WTC11 (cell line): ENCODE measurements around the gene DMD. TPM values are rescaled to one million over a fixed set of nuclear protein-coding genes. Genes with fewer than 3 reads are reported as not detected.

ENCODE experiments used
- ATAC-seq: fragments of 200-7000 bp; cut with Tn5 transposase; 2 replicates; pipeline ENCODE4 v1.10.0; 2021; ENCODE audit warnings: mild to moderate bottlenecking, moderate library complexity
- CTCF ChIA-PET: fragments of 300-600 bp; sonication (Branson Sonifier 250); formaldehyde crosslinking; loops from one replicate; lab custom pipeline; 2021; ENCODE audit warnings: antibody characterized with exemption; lab: Charles Lee
- POLR2A ChIA-PET: fragments of 350-600 bp; sonication (Branson Sonifier 250); formaldehyde crosslinking; loops from one replicate; lab custom pipeline; 2021; ENCODE audit warnings: antibody characterized with exemption; lab: Charles Lee
- DNase-seq: peaks from one replicate; pipeline ENCODE4 v3.0.0; 2021; ENCODE audit warnings: low spot score
- H3K27ac Mint-ChIP-seq: 2 replicates; pipeline ENCODE4 v1.8.0; 2021; ENCODE audit warnings: mixed read lengths
- H3K27me3 Mint-ChIP-seq: 2 replicates; pipeline ENCODE4 v1.8.0; 2021; ENCODE audit warnings: low read depth, mild to moderate bottlenecking, moderate library complexity, mixed read lengths
- H3K36me3 Mint-ChIP-seq: 2 replicates; pipeline ENCODE4 v1.8.0; 2021; ENCODE audit warnings: mixed read lengths
- H3K4me1 Mint-ChIP-seq: 2 replicates; pipeline ENCODE4 v1.8.0; 2022; ENCODE audit warnings: mixed read lengths
- H3K4me3 Mint-ChIP-seq: 2 replicates; pipeline ENCODE4 v1.8.0; 2021; ENCODE audit warnings: mild to moderate bottlenecking, moderate library complexity, mixed read lengths
- H3K9me3 Mint-ChIP-seq: 2 replicates; pipeline ENCODE4 v1.8.0; 2021; ENCODE audit warnings: mixed read lengths
- ATF2 ChIP-seq: sonication (generic); formaldehyde crosslinking; IDR thresholded peaks from 2 replicates; pipeline ENCODE4 v1.8.1; 2022; ENCODE audit warnings: low read depth, missing genetic modification reagents, borderline replicate concordance
- ATF6 ChIP-seq: sonication (generic); formaldehyde crosslinking; IDR thresholded peaks from 2 replicates; pipeline ENCODE4 v1.8.1; 2023; ENCODE audit warnings: mild to moderate bottlenecking, missing genetic modification reagents
- CREB1 ChIP-seq: sonication (generic); formaldehyde crosslinking; IDR thresholded peaks from 2 replicates; pipeline ENCODE4 v1.8.0; 2023; ENCODE audit warnings: mild to moderate bottlenecking, missing genetic modification reagents
- E2F1 ChIP-seq: sonication (generic); formaldehyde crosslinking; IDR thresholded peaks from 2 replicates; pipeline ENCODE4 v1.8.0; 2022; ENCODE audit warnings: mild to moderate bottlenecking, missing genetic modification reagents
- E2F5 ChIP-seq: sonication (generic); formaldehyde crosslinking; IDR thresholded peaks from 2 replicates; pipeline ENCODE4 v1.8.1; 2022; ENCODE audit warnings: mild to moderate bottlenecking, moderate library complexity, missing genetic modification reagents
- ELF4 ChIP-seq: sonication (generic); formaldehyde crosslinking; IDR thresholded peaks from 2 replicates; pipeline ENCODE4 v1.8.1; 2022; ENCODE audit warnings: low read depth, mild to moderate bottlenecking, moderate library complexity, missing genetic modification reagents
- ERG ChIP-seq: fragments of 250-450 bp; sonication (Bioruptor Pico); IDR thresholded peaks from 2 replicates; pipeline ENCODE4 v1.8.0; 2021; ENCODE audit warnings: mild to moderate bottlenecking
- ESRRA ChIP-seq: sonication (generic); formaldehyde crosslinking; IDR thresholded peaks from 2 replicates; pipeline ENCODE4 v1.8.1; 2022; ENCODE audit warnings: mild to moderate bottlenecking, missing genetic modification reagents, borderline replicate concordance
- ETV6 ChIP-seq: sonication (generic); formaldehyde crosslinking; IDR thresholded peaks from 2 replicates; pipeline ENCODE4 v1.8.1; 2022; ENCODE audit warnings: mild to moderate bottlenecking, missing genetic modification reagents
- GABPB1 ChIP-seq: sonication (generic); formaldehyde crosslinking; IDR thresholded peaks from 2 replicates; pipeline ENCODE4 v1.8.1; 2023; ENCODE audit warnings: mild to moderate bottlenecking, missing genetic modification reagents
- GRHL2 ChIP-seq: fragments of 250-450 bp; sonication (Bioruptor Pico); IDR thresholded peaks from 2 replicates; pipeline ENCODE4 v1.8.0; 2022; ENCODE audit warnings: mild to moderate bottlenecking, moderate library complexity; ENCODE audit not compliant: insufficient replicate concordance, severe bottlenecking
- HMGXB4 ChIP-seq: sonication (generic); formaldehyde crosslinking; IDR thresholded peaks from 2 replicates; pipeline ENCODE4 v1.8.1; 2023; ENCODE audit warnings: mild to moderate bottlenecking, moderate library complexity, missing genetic modification reagents
- IRF2 ChIP-seq: sonication (generic); formaldehyde crosslinking; IDR thresholded peaks from 2 replicates; pipeline ENCODE4 v1.8.0; 2022; ENCODE audit warnings: low read depth, missing genetic modification reagents, borderline replicate concordance
- KAT7 ChIP-seq: sonication (generic); formaldehyde crosslinking; IDR thresholded peaks from 2 replicates; pipeline ENCODE4 v1.8.1; 2023; ENCODE audit warnings: missing genetic modification reagents, mild to moderate bottlenecking, borderline replicate concordance
- MAX ChIP-seq: sonication (generic); formaldehyde crosslinking; IDR thresholded peaks from 2 replicates; pipeline ENCODE4 v1.8.0; 2022; ENCODE audit warnings: mild to moderate bottlenecking, missing genetic modification reagents
- MYBL2 ChIP-seq: sonication (generic); formaldehyde crosslinking; IDR thresholded peaks from 2 replicates; pipeline ENCODE4 v1.8.1; 2023; ENCODE audit warnings: mild to moderate bottlenecking, moderate library complexity, missing genetic modification reagents
- NFE2L1 ChIP-seq: sonication (generic); formaldehyde crosslinking; IDR thresholded peaks from 2 replicates; pipeline ENCODE4 v1.8.1; 2023; ENCODE audit warnings: missing genetic modification reagents
- NFYB ChIP-seq: sonication (generic); formaldehyde crosslinking; conservative IDR thresholded peaks from 2 replicates; pipeline ENCODE4 v1.8.0; 2022; ENCODE audit warnings: low read depth, missing genetic modification reagents
- OVOL2 ChIP-seq: fragments of 250-450 bp; sonication (Bioruptor Pico); IDR thresholded peaks from 2 replicates; pipeline ENCODE4 v1.9.0; 2021; ENCODE audit warnings: mild to moderate bottlenecking, borderline replicate concordance
- SMAD3 ChIP-seq: sonication (generic); formaldehyde crosslinking; IDR thresholded peaks from 2 replicates; pipeline ENCODE4 v1.8.0; 2022; ENCODE audit warnings: missing genetic modification reagents, mild to moderate bottlenecking, borderline replicate concordance
- SOX15 ChIP-seq: fragments of 250-450 bp; sonication (Bioruptor Pico); IDR thresholded peaks from 2 replicates; pipeline ENCODE4 v1.9.0; 2021; ENCODE audit warnings: mild to moderate bottlenecking
- SP1 ChIP-seq: sonication (generic); formaldehyde crosslinking; conservative IDR thresholded peaks from 2 replicates; pipeline ENCODE4 v1.8.1; 2022; ENCODE audit warnings: missing genetic modification reagents
- TEAD1 ChIP-seq: sonication (generic); formaldehyde crosslinking; IDR thresholded peaks from 2 replicates; pipeline ENCODE4 v1.8.0; 2022; ENCODE audit warnings: mild to moderate bottlenecking, missing genetic modification reagents
- TP53 ChIP-seq: sonication (generic); formaldehyde crosslinking; IDR thresholded peaks from 2 replicates; pipeline ENCODE4 v1.8.1; 2023; ENCODE audit warnings: mild to moderate bottlenecking, missing genetic modification reagents
- ZBTB21 ChIP-seq: sonication (generic); formaldehyde crosslinking; IDR thresholded peaks from 2 replicates; pipeline ENCODE4 v1.8.1; 2023; ENCODE audit warnings: mild to moderate bottlenecking, missing genetic modification reagents, borderline replicate concordance
- ZMAT4 ChIP-seq: fragments of 250-450 bp; sonication (Bioruptor Pico); IDR thresholded peaks from 2 replicates; pipeline ENCODE4 v1.9.0; 2021; ENCODE audit warnings: mild to moderate bottlenecking
- ZNF423 ChIP-seq: fragments of 250-450 bp; sonication (Bioruptor Pico); IDR thresholded peaks from 2 replicates; pipeline ENCODE4 v2.1.2; 2022; ENCODE audit warnings: mild to moderate bottlenecking, moderate library complexity
- ZNF512 ChIP-seq: sonication (generic); formaldehyde crosslinking; IDR thresholded peaks from 2 replicates; pipeline ENCODE4 v1.8.1; 2022; ENCODE audit warnings: missing genetic modification reagents, borderline replicate concordance
- total RNA-seq: library from RNA; stranded (reverse); gene quantifications from 3 replicates; pipeline ENCODE4 v1.2.3, GENCODE V29; 2021

Gene DMD
- total RNA-seq, 1 experiment from 2014 or later: 9.1 TPM

- Mint-ChIP-seq H3K27ac (no peak overlapping the region), H3K4me1 (peaks cover 5% of the 10 kb centered on the region), H3K36me3 (no peaks in the 10 kb centered on the region), H3K4me3 (no peak overlapping the region), H3K9me3 (no peaks in the 10 kb centered on the region), H3K27me3 (no peaks in the 10 kb centered on the region)
- POLR2A ChIA-PET: no interaction called here
- ATAC-seq: no peak
- DNase-seq: no peak
- no peak for TF ChIP-seq MYBL2 (CRISPR knock-in tag)
- no peak for TF ChIP-seq ATF6 (CRISPR knock-in tag)
- no peak for TF ChIP-seq ETV6 (CRISPR knock-in tag)
- no peak for TF ChIP-seq NFE2L1 (CRISPR knock-in tag)
- TF ChIP-seq KAT7 (CRISPR knock-in tag): no peak
- TF ChIP-seq OVOL2: no peak
- no peak for TF ChIP-seq E2F5 (CRISPR knock-in tag)
- TF ChIP-seq ATF2: no peak
- TF ChIP-seq IRF2 (CRISPR knock-in tag): no peak
- TF ChIP-seq ZNF423 (CRISPR knock-in tag): no peak
- TF ChIP-seq GRHL2 (CRISPR knock-in tag): no peak
- no peak for TF ChIP-seq TP53 (CRISPR knock-in tag)
- TF ChIP-seq SP1 (CRISPR knock-in tag): no peak
- no peak for TF ChIP-seq SMAD3 (CRISPR knock-in tag)
- TF ChIP-seq NFYB (CRISPR knock-in tag): no peak
- TF ChIP-seq E2F1 (CRISPR knock-in tag): no peak
- no peak for TF ChIP-seq ZNF512
- CTCF ChIA-PET: no interaction called here
Observed at GRCh38 chrX:33133320-33133719, 78.0 kb downstream of the DMD start.

- Mint-ChIP-seq H3K9me3 (no peaks in the 10 kb centered on the region), H3K27me3 (no peaks in the 10 kb centered on the region), H3K4me3 (no peak overlapping the region), H3K27ac (no peak overlapping the region), H3K4me1 (peaks cover 8% of the 10 kb centered on the region), H3K36me3 (no peaks in the 10 kb centered on the region)
- CTCF ChIA-PET: no interaction called here
- POLR2A ChIA-PET: no interaction called here
- no peak for ATAC-seq
- no peak for DNase-seq
- TF ChIP-seq ESRRA (CRISPR knock-in tag) (no peak), ELF4 (CRISPR knock-in tag) (no peak), HMGXB4 (CRISPR knock-in tag) (no peak), TEAD1 (no peak), SOX15 (CRISPR knock-in tag) (no peak), GABPB1 (CRISPR knock-in tag) (no peak), SMAD3 (CRISPR knock-in tag) (no peak), ERG (CRISPR knock-in tag) (no peak), MAX (no peak), CREB1 (CRISPR knock-in tag) (no peak), ZMAT4 (CRISPR knock-in tag) (no peak), ZBTB21 (CRISPR knock-in tag) (no peak)
Observed at GRCh38 chrX:33132569-33132968, 78.8 kb downstream of the DMD start.
